ENCODE data around the gene ATP5F1B. TPM values are rescaled to one million over a fixed set of nuclear protein-coding genes. Genes with fewer than 3 reads are reported as not detected.

Gene ATP5F1B
- total and polyA plus RNA-seq, 2 of the 13 experiments (the other 11 are each of a cell fraction or from before 2014, with no cell fraction given): 1,051 to 1,180 TPM

GRCh38 chr12:56630180-56630632 is 15.6 kb downstream of the ATP5F1B start, which contains the start of gene BAZ2A (continued):
- TF ChIP-seq ZNF577 (CRISPR knock-in tag; IDR thresholded peaks at IDR 0.05; ENCODE audit: borderline replicate concordance, low read depth) (no peak), GLMP (CRISPR knock-in tag; IDR thresholded peaks at IDR 0.05; ENCODE audit: borderline replicate concordance) (no peak), KDM2A (CRISPR knock-in tag; IDR thresholded peaks at IDR 0.05; ENCODE audit: borderline replicate concordance, low read depth) (peak; percentile 88; the same call in 1 of the 2 replicates), HDAC2 (CRISPR knock-in tag; IDR thresholded peaks at IDR 0.05) (peak; percentile 74; the same call in 1 of the 2 replicates), ZC3H4 (CRISPR knock-in tag; IDR thresholded peaks at IDR 0.05; ENCODE audit: borderline replicate concordance) (no peak), ZNF691 (CRISPR knock-in tag; IDR thresholded peaks at IDR 0.05; ENCODE audit: borderline replicate concordance, low read depth) (peak; percentile 88; the same call in 1 of the 2 replicates), ZNF75D (CRISPR knock-in tag; IDR thresholded peaks at IDR 0.05; ENCODE audit: borderline replicate concordance) (no peak), SMC3 (IDR thresholded peaks at IDR 0.05; ENCODE audit: low read length) (no peak), ZNF335 (CRISPR knock-in tag; IDR thresholded peaks at IDR 0.05) (peak; percentile 67; the same call in 1 of the 2 replicates), ZNF503 (CRISPR knock-in tag; IDR thresholded peaks at IDR 0.05) (no peak), ZNF326 (CRISPR knock-in tag; IDR thresholded peaks at IDR 0.05; ENCODE audit: borderline replicate concordance) (no peak), ZNF605 (CRISPR knock-in tag; IDR thresholded peaks at IDR 0.05) (no peak), SIX1 (CRISPR knock-in tag; IDR thresholded peaks at IDR 0.05; ENCODE audit: borderline replicate concordance) (no peak), ZNF598 (CRISPR knock-in tag; IDR thresholded peaks at IDR 0.05; ENCODE audit: borderline replicate concordance) (no peak), MXI1 (IDR thresholded peaks at IDR 0.05; ENCODE audit: borderline replicate concordance, low read depth, low read length) (peak; percentile 70; the same call in 1 of the 3 replicates), NFE2L2 (IDR thresholded peaks at IDR 0.05; ENCODE audit: low read length) (no peak), KLF12 (CRISPR knock-in tag; IDR thresholded peaks at IDR 0.05; ENCODE audit: borderline replicate concordance) (no peak), ZNF121 (CRISPR knock-in tag; IDR thresholded peaks at IDR 0.05) (no peak), ZNF318 (CRISPR knock-in tag; IDR thresholded peaks at IDR 0.05) (no peak)

Measured in HepG2 (cell line).